Measurements from ENCODE around the gene EZH1.

DNA sequence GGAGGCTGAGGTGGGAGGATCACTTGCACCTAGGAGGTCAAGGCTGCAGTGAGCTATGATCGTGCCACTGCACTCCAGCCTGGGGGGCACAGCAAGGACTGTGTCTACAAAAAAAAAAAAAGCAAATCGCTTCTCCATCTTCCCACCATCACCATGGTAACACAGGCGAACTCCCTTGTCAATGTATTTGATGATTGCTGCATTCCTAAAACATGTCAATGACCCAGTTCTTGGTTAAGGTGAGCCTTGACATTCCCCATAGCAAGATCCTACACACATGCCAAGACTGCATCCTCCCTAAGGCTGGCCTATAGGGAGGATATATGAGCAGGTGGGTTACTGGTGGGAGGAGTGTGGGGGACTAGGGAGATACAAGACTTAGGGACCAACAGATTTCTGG is 50.3 kb downstream of the EZH1 start:
- TF ChIP-seq TAF1 (IDR thresholded peaks at IDR 0.05; ENCODE audit: low read depth) (no peak), POLR2AphosphoS5 (IDR thresholded peaks at IDR 0.05) (no peak)
- TF ChIP-seq, protein P1, sequence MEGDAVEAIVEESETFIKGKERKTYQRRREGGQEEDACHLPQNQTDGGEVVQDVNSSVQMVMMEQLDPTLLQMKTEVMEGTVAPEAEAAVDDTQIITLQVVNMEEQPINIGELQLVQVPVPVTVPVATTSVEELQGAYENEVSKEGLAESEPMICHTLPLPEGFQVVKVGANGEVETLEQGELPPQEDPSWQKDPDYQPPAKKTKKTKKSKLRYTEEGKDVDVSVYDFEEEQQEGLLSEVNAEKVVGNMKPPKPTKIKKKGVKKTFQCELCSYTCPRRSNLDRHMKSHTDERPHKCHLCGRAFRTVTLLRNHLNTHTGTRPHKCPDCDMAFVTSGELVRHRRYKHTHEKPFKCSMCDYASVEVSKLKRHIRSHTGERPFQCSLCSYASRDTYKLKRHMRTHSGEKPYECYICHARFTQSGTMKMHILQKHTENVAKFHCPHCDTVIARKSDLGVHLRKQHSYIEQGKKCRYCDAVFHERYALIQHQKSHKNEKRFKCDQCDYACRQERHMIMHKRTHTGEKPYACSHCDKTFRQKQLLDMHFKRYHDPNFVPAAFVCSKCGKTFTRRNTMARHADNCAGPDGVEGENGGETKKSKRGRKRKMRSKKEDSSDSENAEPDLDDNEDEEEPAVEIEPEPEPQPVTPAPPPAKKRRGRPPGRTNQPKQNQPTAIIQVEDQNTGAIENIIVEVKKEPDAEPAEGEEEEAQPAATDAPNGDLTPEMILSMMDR (IDR thresholded peaks at IDR 0.05; ENCODE audit: poor library complexity, severe bottlenecking): no peak
- TF ChIP-seq, protein P2, sequence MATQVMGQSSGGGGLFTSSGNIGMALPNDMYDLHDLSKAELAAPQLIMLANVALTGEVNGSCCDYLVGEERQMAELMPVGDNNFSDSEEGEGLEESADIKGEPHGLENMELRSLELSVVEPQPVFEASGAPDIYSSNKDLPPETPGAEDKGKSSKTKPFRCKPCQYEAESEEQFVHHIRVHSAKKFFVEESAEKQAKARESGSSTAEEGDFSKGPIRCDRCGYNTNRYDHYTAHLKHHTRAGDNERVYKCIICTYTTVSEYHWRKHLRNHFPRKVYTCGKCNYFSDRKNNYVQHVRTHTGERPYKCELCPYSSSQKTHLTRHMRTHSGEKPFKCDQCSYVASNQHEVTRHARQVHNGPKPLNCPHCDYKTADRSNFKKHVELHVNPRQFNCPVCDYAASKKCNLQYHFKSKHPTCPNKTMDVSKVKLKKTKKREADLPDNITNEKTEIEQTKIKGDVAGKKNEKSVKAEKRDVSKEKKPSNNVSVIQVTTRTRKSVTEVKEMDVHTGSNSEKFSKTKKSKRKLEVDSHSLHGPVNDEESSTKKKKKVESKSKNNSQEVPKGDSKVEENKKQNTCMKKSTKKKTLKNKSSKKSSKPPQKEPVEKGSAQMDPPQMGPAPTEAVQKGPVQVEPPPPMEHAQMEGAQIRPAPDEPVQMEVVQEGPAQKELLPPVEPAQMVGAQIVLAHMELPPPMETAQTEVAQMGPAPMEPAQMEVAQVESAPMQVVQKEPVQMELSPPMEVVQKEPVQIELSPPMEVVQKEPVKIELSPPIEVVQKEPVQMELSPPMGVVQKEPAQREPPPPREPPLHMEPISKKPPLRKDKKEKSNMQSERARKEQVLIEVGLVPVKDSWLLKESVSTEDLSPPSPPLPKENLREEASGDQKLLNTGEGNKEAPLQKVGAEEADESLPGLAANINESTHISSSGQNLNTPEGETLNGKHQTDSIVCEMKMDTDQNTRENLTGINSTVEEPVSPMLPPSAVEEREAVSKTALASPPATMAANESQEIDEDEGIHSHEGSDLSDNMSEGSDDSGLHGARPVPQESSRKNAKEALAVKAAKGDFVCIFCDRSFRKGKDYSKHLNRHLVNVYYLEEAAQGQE (IDR thresholded peaks at IDR 0.05; ENCODE audit: borderline replicate concordance): no peak
